WTC11 (cell line): Measurements from ENCODE around the gene ZNF467. TPM values are rescaled to one million over a fixed set of nuclear protein-coding genes. Genes with fewer than 3 reads are reported as not detected.

ENCODE experiments used
- AR ChIP-seq: fragments of 250-450 bp; sonication (Bioruptor Pico); IDR thresholded peaks from 2 replicates; pipeline ENCODE4 v1.9.0; 2021; ENCODE audit warnings: mild to moderate bottlenecking
- ARID4B ChIP-seq: sonication (generic); formaldehyde crosslinking; IDR thresholded peaks from 2 replicates; pipeline ENCODE4 v1.8.0; 2023; ENCODE audit warnings: missing genetic modification reagents, mild to moderate bottlenecking, borderline replicate concordance
- ATF3 ChIP-seq: sonication (generic); formaldehyde crosslinking; conservative IDR thresholded peaks from 2 replicates; pipeline ENCODE4 v1.8.1; 2022; ENCODE audit warnings: mild to moderate bottlenecking, missing genetic modification reagents
- CREB1 ChIP-seq: sonication (generic); formaldehyde crosslinking; IDR thresholded peaks from 2 replicates; pipeline ENCODE4 v1.8.0; 2023; ENCODE audit warnings: mild to moderate bottlenecking, missing genetic modification reagents
- CTCF ChIP-seq: fragments of 200-600 bp; IDR thresholded peaks from 2 replicates; pipeline ENCODE4 v1.8.0; 2022; ENCODE audit warnings: antibody characterized with exemption
- E2F5 ChIP-seq: sonication (generic); formaldehyde crosslinking; IDR thresholded peaks from 2 replicates; pipeline ENCODE4 v1.8.1; 2022; ENCODE audit warnings: mild to moderate bottlenecking, moderate library complexity, missing genetic modification reagents
- EMX1 ChIP-seq: fragments of 250-450 bp; sonication (Bioruptor Pico); IDR thresholded peaks from 2 replicates; pipeline ENCODE4 v1.8.0; 2021; ENCODE audit warnings: mild to moderate bottlenecking
- PRRX2 ChIP-seq: fragments of 250-450 bp; sonication (Bioruptor Pico); IDR thresholded peaks from 2 replicates; pipeline ENCODE4 v1.8.0; 2021; ENCODE audit warnings: mild to moderate bottlenecking
- ZNF281 ChIP-seq: sonication (generic); formaldehyde crosslinking; IDR thresholded peaks from 2 replicates; pipeline ENCODE4 v1.8.0; 2023; ENCODE audit warnings: mild to moderate bottlenecking, missing genetic modification reagents
- ZNF671 ChIP-seq: fragments of 250-450 bp; sonication (Bioruptor Pico); IDR thresholded peaks from 2 replicates; pipeline ENCODE4 v1.8.0; 2021; ENCODE audit warnings: mild to moderate bottlenecking
- ZSCAN18 ChIP-seq: fragments of 250-450 bp; sonication (Bioruptor Pico); IDR thresholded peaks from 2 replicates; pipeline ENCODE4 v2.1.2; 2022; ENCODE audit warnings: mild to moderate bottlenecking, moderate library complexity
- total RNA-seq: library from RNA; stranded (reverse); gene quantifications from 3 replicates; pipeline ENCODE4 v1.2.3, GENCODE V29; 2021

The ZNF467 gene
- total RNA-seq, 1 experiment from 2014 or later: 0.70 TPM

- TF ChIP-seq PRRX2 (CRISPR knock-in tag): no peak
- no peak for TF ChIP-seq CTCF
- TF ChIP-seq ATF3: no peak
- TF ChIP-seq E2F5 (CRISPR knock-in tag): no peak
- no peak for TF ChIP-seq AR (CRISPR knock-in tag)
- TF ChIP-seq ZSCAN18 (CRISPR knock-in tag): no peak
- TF ChIP-seq ARID4B (CRISPR knock-in tag): no peak
- no peak for TF ChIP-seq CREB1
- TF ChIP-seq ZNF281 (CRISPR knock-in tag): no peak
- TF ChIP-seq ZNF671 (CRISPR knock-in tag): no peak
- no peak for TF ChIP-seq EMX1 (CRISPR knock-in tag)
Observed at GRCh38 chr7:149763563-149764240, 9.7 kb downstream of the ZNF467 start (continued).
